EH (cell line): ENCODE data around the gene PRCC.
"Not testable (repeated sequence)": the region's sequence is repeated elsewhere in the genome, so short reads cannot be mapped to it uniquely, and the experiment has no call there.

ENCODE experiments used
- DNase-seq: peaks from one replicate; pipeline ENCODE4 v3.0.0-alpha.2; 2015; ENCODE audit warnings: low read depth

Gene PRCC

GRCh38 chr1:156765136-156765535 lies 2.2 kb upstream of the PRCC start:
- DNase-seq, result not testable (repeated sequence)

GRCh38 chr1:156765666-156766065 lies 1.7 kb upstream of the PRCC start:
- no peak for DNase-seq

- peak; percentile 23 for DNase-seq
These were observed 836 bp upstream of the PRCC start for GRCh38 chr1:156766298-156767100.

- peak; percentile 29 for DNase-seq
These were observed 707 bp downstream of the PRCC start for GRCh38 chr1:156767879-156768604.

- DNase-seq, result no peak
These were observed 1.4 kb downstream of the PRCC start for GRCh38 chr1:156768610-156769295.

- DNase-seq, result no peak
These were observed 4.9 kb downstream of the PRCC start for GRCh38 chr1:156772222-156772621.

GRCh38 chr1:156772728-156773497 lies 5.6 kb downstream of the PRCC start:
- no peak for DNase-seq

- no peak for DNase-seq
These were observed 6.3 kb downstream of the PRCC start for GRCh38 chr1:156773607-156774006.

GRCh38 chr1:156775799-156776198 lies 8.5 kb downstream of the PRCC start:
- DNase-seq, result no peak

GRCh38 chr1:156776942-156777341 lies 9.6 kb downstream of the PRCC start:
- no peak for DNase-seq

- DNase-seq, result no peak
These were observed 10.2 kb downstream of the PRCC start for GRCh38 chr1:156777573-156777972.

GRCh38 chr1:156781585-156782186 lies 14.4 kb downstream of the PRCC start:
- DNase-seq, result peak; percentile 70

GRCh38 chr1:156785458-156785857 lies 18.1 kb downstream of the PRCC start:
- no peak for DNase-seq

- DNase-seq, result no peak
These were observed 19.3 kb downstream of the PRCC start for GRCh38 chr1:156786640-156787039.

GRCh38 chr1:156788136-156788535 lies 20.8 kb downstream of the PRCC start:
- DNase-seq, result no peak

- no peak for DNase-seq
These were observed 22.4 kb downstream of the PRCC start for GRCh38 chr1:156789621-156790318.

- peak; percentile 44 for DNase-seq
These were observed 27.4 kb downstream of the PRCC start for GRCh38 chr1:156794506-156795373.

- DNase-seq, result no peak
These were observed 28.0 kb downstream of the PRCC start for GRCh38 chr1:156795374-156795733.

GRCh38 chr1:156795787-156796186 lies 28.5 kb downstream of the PRCC start:
- no peak for DNase-seq
